ACC112 (cell line): Measurements from ENCODE around the gene FBXW10B.
A peak's percentile ranks its signal among the peaks of the same experiment; 100 is the strongest.
"Not testable (repeated sequence)": the region's sequence is repeated elsewhere in the genome, so short reads cannot be mapped to it uniquely, and the experiment has no call there.

ENCODE experiments used
- H2AFZ ChIP-seq: fragments of 200-600 bp; sonication (generic); one replicate; pipeline ENCODE4 v1.6.0; 2017; ENCODE audit warnings: antibody characterized with exemption, low read length; ENCODE audit not compliant: unreplicated experiment
- H3K27ac ChIP-seq: fragments of 200-600 bp; sonication (generic); 2 replicates; pipeline ENCODE4 v1.5.1; 2014; ENCODE audit warnings: low read depth, mild to moderate bottlenecking, antibody characterized with exemption, low read length, moderate library complexity
- H3K27me3 ChIP-seq: fragments of 200-600 bp; sonication (generic); 2 replicates; pipeline ENCODE4 v1.6.1; 2014; ENCODE audit warnings: mild to moderate bottlenecking, antibody characterized with exemption, low read length, moderate library complexity, mixed read lengths; ENCODE audit not compliant: insufficient read depth
- H3K36me3 ChIP-seq: fragments of 200-600 bp; sonication (generic); 2 replicates; pipeline ENCODE4 v1.6.1; 2016; ENCODE audit warnings: mild to moderate bottlenecking, antibody characterized with exemption, low read length, moderate library complexity, mixed read lengths; ENCODE audit not compliant: insufficient read depth
- H3K4me1 ChIP-seq: fragments of 200-600 bp; sonication (generic); one replicate; pipeline ENCODE4 v1.6.1; 2016; ENCODE audit warnings: low read length, mixed read lengths; ENCODE audit not compliant: insufficient read depth, unreplicated experiment, control insufficient read depth
- H3K4me3 ChIP-seq: fragments of 200-600 bp; sonication (generic); 2 replicates; pipeline ENCODE4 v1.5.1; 2014; ENCODE audit warnings: mild to moderate bottlenecking, low read depth, low read length
- H3K79me2 ChIP-seq: fragments of 200-600 bp; sonication (generic); one replicate; pipeline ENCODE4 v1.6.0; 2016; ENCODE audit warnings: low read length; ENCODE audit not compliant: control insufficient read depth, unreplicated experiment, insufficient read depth

The FBXW10B gene

DNA sequence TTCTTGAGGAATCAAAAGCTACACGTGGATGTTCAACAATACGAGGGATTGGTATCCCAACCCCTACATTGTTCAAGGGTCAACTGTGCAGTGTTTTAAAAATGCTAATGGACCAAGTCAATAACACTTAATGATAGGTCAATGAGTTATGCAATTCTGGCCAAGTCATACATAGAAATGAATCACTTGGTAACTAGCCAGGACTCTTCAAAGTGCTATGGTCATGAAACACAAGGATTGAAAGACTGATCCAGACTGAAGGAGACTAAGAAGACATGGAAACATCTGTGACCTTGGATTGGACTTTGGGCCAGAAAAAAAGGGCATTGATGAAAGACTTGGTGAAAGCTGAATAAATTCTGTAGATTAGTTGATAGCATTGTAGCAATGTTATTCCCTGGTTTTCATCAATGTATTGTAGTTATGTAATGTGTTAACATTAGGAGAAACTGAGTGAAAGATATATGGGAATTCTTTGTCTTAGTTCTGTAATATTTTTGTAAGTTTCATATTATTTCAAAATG lies 11.5 kb upstream of the FBXW10B start:
- not testable (repeated sequence) for H3K36me3 ChIP-seq, H3K27ac ChIP-seq, H3K4me3 ChIP-seq

GRCh38 chr17:15629991-15630390 lies 10.5 kb upstream of the FBXW10B start:
- H3K27ac ChIP-seq: peak overlapping the region; percentile 78

More for the DNA sequence above, 11.5 kb upstream of the FBXW10B start:
- not testable (repeated sequence) for H2AFZ ChIP-seq, H3K27me3 ChIP-seq, H3K79me2 ChIP-seq
- peaks cover 12% of the 10 kb centered on the region for H3K4me1 ChIP-seq

DNA sequence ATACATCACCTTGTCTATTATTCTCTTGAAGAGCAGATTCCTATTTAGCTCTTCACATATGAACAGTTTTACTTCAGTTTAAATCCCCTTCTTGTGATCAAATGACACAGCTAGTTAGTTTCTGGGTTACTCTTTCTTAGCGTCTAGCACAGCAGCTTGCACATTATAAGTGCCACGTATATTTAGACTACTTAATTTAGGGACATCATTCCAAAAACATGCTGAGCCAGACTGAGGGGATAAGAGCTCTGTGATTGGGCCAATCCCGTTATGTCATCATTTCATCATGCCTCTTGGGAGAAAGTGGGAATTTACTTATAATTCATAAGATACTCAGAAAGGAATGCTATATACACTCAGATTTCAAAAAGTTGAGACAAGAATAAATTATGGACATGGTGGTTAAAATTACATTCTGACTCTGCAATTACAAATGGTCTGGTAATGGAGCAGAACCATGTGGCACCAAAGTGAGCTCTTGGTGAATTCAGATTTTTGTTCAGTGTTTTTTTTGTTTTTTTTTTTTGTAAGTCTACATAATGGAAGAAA lies 4.2 kb upstream of the FBXW10B start:
- H3K27me3 ChIP-seq, H3K27ac ChIP-seq, H2AFZ ChIP-seq, H3K36me3 ChIP-seq, H3K79me2 ChIP-seq, H3K4me3 ChIP-seq, H3K4me1 ChIP-seq: not testable (repeated sequence)

More at GRCh38 chr17:15629991-15630390, 10.5 kb upstream of the FBXW10B start:
- not testable (repeated sequence) for H3K27me3 ChIP-seq, H3K4me3 ChIP-seq, H2AFZ ChIP-seq, H3K79me2 ChIP-seq, H3K36me3 ChIP-seq
- peaks cover 12% of the 10 kb centered on the region for H3K4me1 ChIP-seq

DNA sequence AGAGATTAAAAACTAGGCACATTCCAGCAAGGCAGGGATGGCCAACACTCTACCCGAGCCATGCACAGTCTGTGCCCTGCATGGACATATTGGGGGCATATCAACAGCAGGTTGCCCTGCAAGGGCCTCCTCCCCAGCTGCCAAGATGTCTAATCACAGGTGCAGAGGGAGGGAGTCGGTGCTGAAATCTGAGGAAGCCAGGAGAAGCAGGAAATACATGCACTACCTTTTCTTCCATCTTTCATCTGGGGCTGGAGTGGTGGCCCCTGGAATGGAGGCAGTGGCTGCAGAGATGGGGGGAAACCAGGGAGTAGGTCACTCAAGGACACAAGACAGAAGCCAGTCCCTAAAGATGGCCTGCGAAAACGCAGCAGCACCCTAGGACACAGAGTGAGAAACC lies 3.8 kb upstream of the FBXW10B start:
- not testable (repeated sequence) for H3K27me3 ChIP-seq, H3K27ac ChIP-seq, H3K4me3 ChIP-seq, H3K79me2 ChIP-seq, H3K4me1 ChIP-seq, H3K36me3 ChIP-seq, H2AFZ ChIP-seq

GRCh38 chr17:15622124-15622523 lies 2.6 kb upstream of the FBXW10B start:
- not testable (repeated sequence) for H3K4me1 ChIP-seq, H3K4me3 ChIP-seq, H2AFZ ChIP-seq, H3K79me2 ChIP-seq, H3K36me3 ChIP-seq, H3K27ac ChIP-seq, H3K27me3 ChIP-seq

DNA sequence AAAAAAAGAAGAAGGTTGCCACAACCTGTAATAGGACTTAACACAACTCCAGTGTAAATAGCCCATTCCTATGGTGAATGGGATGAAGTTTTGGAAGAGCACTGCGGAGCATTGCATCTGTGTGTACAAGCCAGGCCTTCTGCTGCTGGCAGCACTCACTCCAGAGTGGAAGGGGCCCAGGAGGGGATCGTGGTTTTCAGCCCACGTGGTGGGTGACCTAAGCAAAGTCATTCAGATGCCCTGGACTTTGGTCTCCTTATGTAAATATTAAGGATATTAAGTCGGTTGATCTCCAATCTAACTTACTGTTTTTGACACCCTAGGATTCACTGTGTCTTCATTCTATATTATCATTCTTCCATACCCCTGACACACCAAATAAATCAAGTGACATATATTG lies 2.7 kb downstream of the FBXW10B start:
- not testable (repeated sequence) for H3K27me3 ChIP-seq, H3K36me3 ChIP-seq

DNA sequence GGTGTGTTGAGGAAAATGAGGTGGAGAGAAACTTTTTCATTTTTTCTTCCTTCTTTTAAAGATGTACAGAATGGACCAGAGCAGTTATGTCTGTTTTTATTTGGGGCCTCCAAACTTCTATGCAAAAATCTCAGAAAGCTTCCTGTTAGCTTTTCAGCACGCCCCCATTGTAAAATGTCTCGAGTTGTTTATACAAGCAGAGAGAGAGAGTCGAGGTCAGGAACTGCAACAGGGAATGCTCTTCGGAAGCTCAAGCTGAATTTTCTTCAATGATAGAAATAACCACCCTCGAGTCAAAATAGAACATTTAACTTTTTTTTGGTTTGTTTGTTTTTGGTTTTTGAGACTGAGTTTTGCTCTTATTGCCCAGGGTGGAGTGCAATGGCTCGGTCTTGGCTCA lies 3.7 kb downstream of the FBXW10B start:
- not testable (repeated sequence) for H3K4me1 ChIP-seq

More for the DNA sequence above, 2.7 kb downstream of the FBXW10B start:
- H3K27ac ChIP-seq, H3K4me3 ChIP-seq, H3K79me2 ChIP-seq, H2AFZ ChIP-seq, H3K4me1 ChIP-seq: not testable (repeated sequence)

DNA sequence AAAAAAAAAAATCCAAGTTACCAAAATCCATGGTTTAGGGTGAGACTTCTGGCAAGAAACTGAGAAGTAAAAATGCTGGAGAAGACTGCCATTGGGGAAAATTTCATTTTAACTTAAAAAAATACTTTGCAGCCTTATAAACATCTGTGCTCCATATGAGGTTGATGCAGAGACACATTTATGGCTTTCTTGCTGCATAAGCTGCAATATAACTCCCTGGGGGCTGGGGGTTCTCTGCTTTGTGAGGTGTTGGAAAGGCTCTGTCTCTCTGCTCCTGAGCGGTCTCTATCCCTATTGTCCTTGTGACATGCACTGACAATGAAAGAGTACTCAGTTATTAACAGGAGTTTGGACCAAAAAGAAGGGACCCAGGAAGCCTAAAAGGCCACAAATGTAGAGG lies 6.4 kb downstream of the FBXW10B start:
- H2AFZ ChIP-seq, H3K4me1 ChIP-seq, H3K36me3 ChIP-seq, H3K27me3 ChIP-seq, H3K27ac ChIP-seq, H3K4me3 ChIP-seq, H3K79me2 ChIP-seq: not testable (repeated sequence)

More for the DNA sequence above, 3.7 kb downstream of the FBXW10B start:
- not testable (repeated sequence) for H3K27ac ChIP-seq, H3K36me3 ChIP-seq, H3K27me3 ChIP-seq, H3K4me3 ChIP-seq, H2AFZ ChIP-seq, H3K79me2 ChIP-seq

- not testable (repeated sequence) for H3K4me3 ChIP-seq, H3K4me1 ChIP-seq, H3K27me3 ChIP-seq, H2AFZ ChIP-seq, H3K27ac ChIP-seq, H3K79me2 ChIP-seq, H3K36me3 ChIP-seq
Measured at GRCh38 chr17:15592960-15593359, 26.5 kb downstream of the FBXW10B start.

DNA sequence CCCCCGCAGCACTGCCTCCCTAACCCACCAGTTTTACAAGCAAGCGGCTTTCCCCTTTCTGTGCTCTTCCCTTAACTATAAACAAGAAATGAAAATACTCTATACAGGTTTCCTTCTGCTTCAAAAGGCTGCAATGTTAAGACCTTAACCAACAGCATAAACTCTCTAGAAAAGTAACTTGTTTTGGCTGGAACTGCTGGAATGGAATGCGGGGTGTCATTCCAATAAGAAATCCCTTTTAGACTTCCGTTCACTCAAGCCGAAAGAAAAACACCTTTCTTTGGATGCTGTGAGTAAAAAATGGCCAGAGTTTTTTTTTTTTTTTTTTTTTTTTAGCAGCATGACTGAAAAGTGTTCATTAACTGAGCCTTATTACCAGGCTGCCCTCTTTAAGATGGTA lies 27.5 kb downstream of the FBXW10B start:
- H2AFZ ChIP-seq, H3K27me3 ChIP-seq, H3K36me3 ChIP-seq, H3K4me3 ChIP-seq, H3K79me2 ChIP-seq, H3K4me1 ChIP-seq, H3K27ac ChIP-seq: not testable (repeated sequence)

DNA sequence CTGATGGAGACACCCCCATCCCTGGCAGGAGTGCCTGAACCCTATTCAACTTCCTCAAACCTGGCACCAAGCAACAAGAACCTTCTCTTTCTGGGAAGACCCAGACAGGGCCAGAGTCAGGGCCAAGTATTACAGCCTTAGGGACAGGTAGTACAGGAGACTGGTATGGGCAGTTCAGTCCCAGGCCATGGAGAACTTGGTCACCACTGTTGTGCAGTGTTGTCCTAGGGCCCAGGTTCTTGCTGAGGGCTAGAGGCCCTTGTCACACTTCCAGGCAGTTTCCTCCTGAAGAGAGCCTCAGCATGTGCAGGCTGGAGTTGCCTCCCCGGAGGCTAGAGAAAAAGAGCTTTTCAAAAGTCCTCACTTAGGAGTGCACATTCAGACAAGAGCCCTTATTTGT lies 28.7 kb downstream of the FBXW10B start:
- H3K27ac ChIP-seq: not testable (repeated sequence)

More for the DNA sequence above, 28.7 kb downstream of the FBXW10B start:
- not testable (repeated sequence) for H3K36me3 ChIP-seq, H3K79me2 ChIP-seq, H3K27me3 ChIP-seq, H2AFZ ChIP-seq, H3K4me3 ChIP-seq, H3K4me1 ChIP-seq
